WTC11 (cell line): ENCODE results near the gene C19orf67. TPM values are rescaled to one million over a fixed set of nuclear protein-coding genes. Genes with fewer than 3 reads are reported as not detected.

Source experiments
- ATAC-seq: fragments of 200-7000 bp; cut with Tn5 transposase; 2 replicates; pipeline ENCODE4 v1.10.0; 2021; ENCODE audit warnings: mild to moderate bottlenecking, moderate library complexity
- CTCF ChIA-PET: fragments of 300-600 bp; sonication (Branson Sonifier 250); formaldehyde crosslinking; loops from one replicate; lab custom pipeline; 2021; ENCODE audit warnings: antibody characterized with exemption; lab: Charles Lee
- POLR2A ChIA-PET: fragments of 350-600 bp; sonication (Branson Sonifier 250); formaldehyde crosslinking; loops from one replicate; lab custom pipeline; 2021; ENCODE audit warnings: antibody characterized with exemption; lab: Charles Lee
- DNase-seq: peaks from one replicate; pipeline ENCODE4 v3.0.0; 2021; ENCODE audit warnings: low spot score
- H3K27ac Mint-ChIP-seq: 2 replicates; pipeline ENCODE4 v1.8.0; 2021; ENCODE audit warnings: mixed read lengths
- H3K27me3 Mint-ChIP-seq: 2 replicates; pipeline ENCODE4 v1.8.0; 2021; ENCODE audit warnings: low read depth, mild to moderate bottlenecking, moderate library complexity, mixed read lengths
- H3K36me3 Mint-ChIP-seq: 2 replicates; pipeline ENCODE4 v1.8.0; 2021; ENCODE audit warnings: mixed read lengths
- H3K4me1 Mint-ChIP-seq: 2 replicates; pipeline ENCODE4 v1.8.0; 2022; ENCODE audit warnings: mixed read lengths
- H3K4me3 Mint-ChIP-seq: 2 replicates; pipeline ENCODE4 v1.8.0; 2021; ENCODE audit warnings: mild to moderate bottlenecking, moderate library complexity, mixed read lengths
- H3K9me3 Mint-ChIP-seq: 2 replicates; pipeline ENCODE4 v1.8.0; 2021; ENCODE audit warnings: mixed read lengths
- CREB1 ChIP-seq: sonication (generic); formaldehyde crosslinking; IDR thresholded peaks from 2 replicates; pipeline ENCODE4 v1.8.0; 2023; ENCODE audit warnings: mild to moderate bottlenecking, missing genetic modification reagents
- FOXP1 ChIP-seq: sonication (generic); formaldehyde crosslinking; IDR thresholded peaks from 2 replicates; pipeline ENCODE4 v1.8.0; 2022; ENCODE audit warnings: missing genetic modification reagents, mild to moderate bottlenecking, moderate library complexity, borderline replicate concordance
- GRHL2 ChIP-seq: fragments of 250-450 bp; sonication (Bioruptor Pico); IDR thresholded peaks from 2 replicates; pipeline ENCODE4 v1.8.0; 2022; ENCODE audit warnings: mild to moderate bottlenecking, moderate library complexity; ENCODE audit not compliant: insufficient replicate concordance, severe bottlenecking
- GTF2I ChIP-seq: fragments of 250-450 bp; sonication (Bioruptor Pico); conservative IDR thresholded peaks from 2 replicates; pipeline ENCODE4 v1.4.0; 2021; ENCODE audit warnings: mild to moderate bottlenecking
- IRF2 ChIP-seq: sonication (generic); formaldehyde crosslinking; IDR thresholded peaks from 2 replicates; pipeline ENCODE4 v1.8.0; 2022; ENCODE audit warnings: low read depth, missing genetic modification reagents, borderline replicate concordance
- MLX ChIP-seq: sonication (generic); formaldehyde crosslinking; IDR thresholded peaks from 2 replicates; pipeline ENCODE4 v1.8.1; 2023; ENCODE audit warnings: mild to moderate bottlenecking, missing genetic modification reagents, moderate library complexity
- NFATC4 ChIP-seq: fragments of 250-450 bp; sonication (Bioruptor Pico); IDR thresholded peaks from 2 replicates; pipeline ENCODE4 v1.9.0; 2021; ENCODE audit warnings: mild to moderate bottlenecking
- ZNF396 ChIP-seq: fragments of 250-450 bp; sonication (Bioruptor Pico); IDR thresholded peaks from 2 replicates; pipeline ENCODE4 v1.8.0; 2021; ENCODE audit warnings: mild to moderate bottlenecking, moderate library complexity, borderline replicate concordance
- total RNA-seq: library from RNA; stranded (reverse); gene quantifications from 3 replicates; pipeline ENCODE4 v1.2.3, GENCODE V29; 2021
- TF ChIP-seq, protein P1 (sequence below): sonication (generic); formaldehyde crosslinking; IDR thresholded peaks from 2 replicates; pipeline ENCODE4 v1.8.0; 2022; ENCODE audit warnings: mild to moderate bottlenecking, missing genetic modification reagents
- TF ChIP-seq, protein P2 (sequence below): sonication (generic); formaldehyde crosslinking; IDR thresholded peaks from 2 replicates; pipeline ENCODE4 v1.8.1; 2023; ENCODE audit warnings: mild to moderate bottlenecking, missing genetic modification reagents, borderline replicate concordance
- TF ChIP-seq, protein P3 (sequence below): fragments of 200-600 bp; IDR thresholded peaks from 2 replicates; pipeline ENCODE4 v1.8.0; 2022; ENCODE audit warnings: antibody characterized with exemption

Gene C19orf67
- total RNA-seq, 1 experiment from 2014 or later, result 0.35 TPM

DNA sequence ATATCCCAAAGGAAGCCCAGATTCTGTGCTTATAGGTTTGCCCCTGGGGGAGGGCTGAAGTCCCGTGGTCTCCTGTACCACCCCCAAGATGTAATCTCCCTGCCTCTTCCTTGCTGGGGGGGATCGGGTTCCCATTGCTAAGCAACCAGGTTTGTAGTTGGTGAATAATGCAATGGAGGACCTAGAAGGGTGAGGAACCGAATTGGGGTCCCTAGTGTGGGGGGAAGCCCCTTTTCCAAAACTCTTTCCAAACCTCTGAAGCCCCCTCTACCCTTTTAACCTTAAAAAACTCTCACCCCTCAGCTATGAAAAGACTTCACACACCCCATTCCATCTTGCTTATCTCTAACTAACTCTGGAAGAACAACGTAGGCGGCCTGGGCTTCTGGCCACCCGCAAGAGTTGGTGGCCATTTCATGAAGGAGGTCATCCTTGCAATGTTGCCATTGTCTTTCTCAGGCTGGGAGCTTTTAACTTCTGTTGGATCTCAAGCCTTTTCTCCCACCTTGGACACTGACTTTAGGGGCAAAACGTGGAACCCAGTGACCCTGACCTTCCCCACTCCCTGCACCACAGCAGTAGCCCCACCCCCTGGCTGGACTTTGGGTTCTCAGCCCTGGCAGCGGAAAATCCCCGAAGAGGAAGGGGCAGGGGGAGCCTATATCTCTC, 24.4 kb downstream of the C19orf67 start:
- no peaks in the 10 kb centered on the region for H3K9me3 Mint-ChIP-seq

GRCh38 chr19:14059652-14060155, 25.9 kb downstream of the C19orf67 start:
- peaks cover 32% of the 10 kb centered on the region for H3K27me3 Mint-ChIP-seq
- ChIA-PET CTCF (interaction anchor here (0.8 to 7.8 kb wide), 26 partner anchors 12 to 347 kb away, joined by 3 to 187 read pairs (median 6); partner anchors contain the start of genes ASF1B, CC2D1A, DCAF15 and IL27RA), POLR2A (no interaction called here)
- DNase-seq (no peak), ATAC-seq (no peak)
- H3K36me3 Mint-ChIP-seq, result no peaks in the 10 kb centered on the region
- no peak overlapping the region for H3K4me3 Mint-ChIP-seq
- peaks cover 16% of the 10 kb centered on the region for H3K4me1 Mint-ChIP-seq
- no peak overlapping the region for H3K27ac Mint-ChIP-seq
- TF ChIP-seq MLX (no peak), NFATC4 (CRISPR knock-in tag) (no peak)
- TF ChIP-seq, protein P1, sequence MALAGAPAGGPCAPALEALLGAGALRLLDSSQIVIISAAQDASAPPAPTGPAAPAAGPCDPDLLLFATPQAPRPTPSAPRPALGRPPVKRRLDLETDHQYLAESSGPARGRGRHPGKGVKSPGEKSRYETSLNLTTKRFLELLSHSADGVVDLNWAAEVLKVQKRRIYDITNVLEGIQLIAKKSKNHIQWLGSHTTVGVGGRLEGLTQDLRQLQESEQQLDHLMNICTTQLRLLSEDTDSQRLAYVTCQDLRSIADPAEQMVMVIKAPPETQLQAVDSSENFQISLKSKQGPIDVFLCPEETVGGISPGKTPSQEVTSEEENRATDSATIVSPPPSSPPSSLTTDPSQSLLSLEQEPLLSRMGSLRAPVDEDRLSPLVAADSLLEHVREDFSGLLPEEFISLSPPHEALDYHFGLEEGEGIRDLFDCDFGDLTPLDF (CRISPR knock-in tag), result no peak
- TF ChIP-seq, all 79 proteins: peak for 0
- H3K9me3 Mint-ChIP-seq, result no peaks in the 10 kb centered on the region

More for the DNA sequence above, 24.4 kb downstream of the C19orf67 start:
- DNase-seq (no peak), ATAC-seq (no peak)
- Mint-ChIP-seq H3K36me3 (no peaks in the 10 kb centered on the region), H3K27me3 (peaks cover 32% of the 10 kb centered on the region), H3K4me1 (peaks cover 16% of the 10 kb centered on the region), H3K4me3 (no peak overlapping the region), H3K27ac (no peak overlapping the region)
- TF ChIP-seq IRF2 (CRISPR knock-in tag), result no peak
- TF ChIP-seq, protein P2, sequence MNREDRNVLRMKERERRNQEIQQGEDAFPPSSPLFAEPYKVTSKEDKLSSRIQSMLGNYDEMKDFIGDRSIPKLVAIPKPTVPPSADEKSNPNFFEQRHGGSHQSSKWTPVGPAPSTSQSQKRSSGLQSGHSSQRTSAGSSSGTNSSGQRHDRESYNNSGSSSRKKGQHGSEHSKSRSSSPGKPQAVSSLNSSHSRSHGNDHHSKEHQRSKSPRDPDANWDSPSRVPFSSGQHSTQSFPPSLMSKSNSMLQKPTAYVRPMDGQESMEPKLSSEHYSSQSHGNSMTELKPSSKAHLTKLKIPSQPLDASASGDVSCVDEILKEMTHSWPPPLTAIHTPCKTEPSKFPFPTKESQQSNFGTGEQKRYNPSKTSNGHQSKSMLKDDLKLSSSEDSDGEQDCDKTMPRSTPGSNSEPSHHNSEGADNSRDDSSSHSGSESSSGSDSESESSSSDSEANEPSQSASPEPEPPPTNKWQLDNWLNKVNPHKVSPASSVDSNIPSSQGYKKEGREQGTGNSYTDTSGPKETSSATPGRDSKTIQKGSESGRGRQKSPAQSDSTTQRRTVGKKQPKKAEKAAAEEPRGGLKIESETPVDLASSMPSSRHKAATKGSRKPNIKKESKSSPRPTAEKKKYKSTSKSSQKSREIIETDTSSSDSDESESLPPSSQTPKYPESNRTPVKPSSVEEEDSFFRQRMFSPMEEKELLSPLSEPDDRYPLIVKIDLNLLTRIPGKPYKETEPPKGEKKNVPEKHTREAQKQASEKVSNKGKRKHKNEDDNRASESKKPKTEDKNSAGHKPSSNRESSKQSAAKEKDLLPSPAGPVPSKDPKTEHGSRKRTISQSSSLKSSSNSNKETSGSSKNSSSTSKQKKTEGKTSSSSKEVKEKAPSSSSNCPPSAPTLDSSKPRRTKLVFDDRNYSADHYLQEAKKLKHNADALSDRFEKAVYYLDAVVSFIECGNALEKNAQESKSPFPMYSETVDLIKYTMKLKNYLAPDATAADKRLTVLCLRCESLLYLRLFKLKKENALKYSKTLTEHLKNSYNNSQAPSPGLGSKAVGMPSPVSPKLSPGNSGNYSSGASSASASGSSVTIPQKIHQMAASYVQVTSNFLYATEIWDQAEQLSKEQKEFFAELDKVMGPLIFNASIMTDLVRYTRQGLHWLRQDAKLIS (CRISPR knock-in tag), result no peak
- POLR2A ChIA-PET, result no interaction called here
- CTCF ChIA-PET, result interaction anchor here (1.4 to 7.8 kb wide), 5 partner anchors 10 to 180 kb away, joined by 3 to 187 read pairs (median 14); partner anchors contain the start of gene MISP3

GRCh38 chr19:14059093-14059480, 26.5 kb downstream of the C19orf67 start:
- POLR2A ChIA-PET, result interaction anchor here (0.6 kb wide), 2 partner anchors 51 to 951 kb away, joined by 4 to 6 read pairs; no protein-coding TSS in a partner anchor

More at GRCh38 chr19:14059093-14059480, 26.5 kb downstream of the C19orf67 start:
- H3K27ac Mint-ChIP-seq, result no peak overlapping the region
- CTCF ChIA-PET, result interaction anchor here (0.6 to 7.8 kb wide), 58 partner anchors 12 to 902 kb away, joined by 3 to 187 read pairs (median 4); partner anchors contain the start of genes ASF1B, C19orf67, CC2D1A and DCAF15
- H3K4me1 Mint-ChIP-seq, result peaks cover 16% of the 10 kb centered on the region
- ATAC-seq (peak; percentile 50), DNase-seq (peak; percentile 78)
- H3K4me3 Mint-ChIP-seq, result peak overlapping the region; percentile 86
- H3K36me3 Mint-ChIP-seq, result no peaks in the 10 kb centered on the region
- H3K9me3 Mint-ChIP-seq, result no peaks in the 10 kb centered on the region
- H3K27me3 Mint-ChIP-seq, result peaks cover 32% of the 10 kb centered on the region
- TF ChIP-seq CREB1 (CRISPR knock-in tag) (no peak), GTF2I (CRISPR knock-in tag) (0 out of 2 replicates have a peak, but pooled peaks have one; percentile 47), FOXP1 (CRISPR knock-in tag) (0 out of 2 replicates have a peak, but pooled peaks have one; percentile 22), GRHL2 (no peak), ZNF396 (CRISPR knock-in tag) (no peak)
- TF ChIP-seq, protein P3, sequence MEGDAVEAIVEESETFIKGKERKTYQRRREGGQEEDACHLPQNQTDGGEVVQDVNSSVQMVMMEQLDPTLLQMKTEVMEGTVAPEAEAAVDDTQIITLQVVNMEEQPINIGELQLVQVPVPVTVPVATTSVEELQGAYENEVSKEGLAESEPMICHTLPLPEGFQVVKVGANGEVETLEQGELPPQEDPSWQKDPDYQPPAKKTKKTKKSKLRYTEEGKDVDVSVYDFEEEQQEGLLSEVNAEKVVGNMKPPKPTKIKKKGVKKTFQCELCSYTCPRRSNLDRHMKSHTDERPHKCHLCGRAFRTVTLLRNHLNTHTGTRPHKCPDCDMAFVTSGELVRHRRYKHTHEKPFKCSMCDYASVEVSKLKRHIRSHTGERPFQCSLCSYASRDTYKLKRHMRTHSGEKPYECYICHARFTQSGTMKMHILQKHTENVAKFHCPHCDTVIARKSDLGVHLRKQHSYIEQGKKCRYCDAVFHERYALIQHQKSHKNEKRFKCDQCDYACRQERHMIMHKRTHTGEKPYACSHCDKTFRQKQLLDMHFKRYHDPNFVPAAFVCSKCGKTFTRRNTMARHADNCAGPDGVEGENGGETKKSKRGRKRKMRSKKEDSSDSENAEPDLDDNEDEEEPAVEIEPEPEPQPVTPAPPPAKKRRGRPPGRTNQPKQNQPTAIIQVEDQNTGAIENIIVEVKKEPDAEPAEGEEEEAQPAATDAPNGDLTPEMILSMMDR, result peak; percentile 87
- TF ChIP-seq, all 79 proteins: peak for 3
